HepG2 (cell line): ENCODE data around the gene MAP3K2. TPM values are rescaled to one million over a fixed set of nuclear protein-coding genes. Genes with fewer than 3 reads are reported as not detected.

Experiments used
- FOSL1 ChIP-seq: sonication (generic); formaldehyde crosslinking; IDR thresholded peaks from 2 replicates; pipeline ENCODE4 v1.9.0; 2021; ENCODE audit warnings: missing genetic modification reagents, borderline replicate concordance
- FOXK1 ChIP-seq: sonication (generic); formaldehyde crosslinking; IDR thresholded peaks from 2 replicates; pipeline ENCODE4 v1.4.0; 2020; ENCODE audit warnings: low read depth, missing genetic modification reagents, borderline replicate concordance
- KLF9 ChIP-seq: IDR thresholded peaks from 2 replicates; pipeline ENCODE4 v1.6.1; 2016; ENCODE audit warnings: low read depth
- MAFG ChIP-seq: sonication (generic); formaldehyde crosslinking; IDR thresholded peaks from 2 replicates; pipeline ENCODE4 v1.5.1; 2020; ENCODE audit warnings: mild to moderate bottlenecking, missing genetic modification reagents
- MAFK ChIP-seq, 2 experiments: IDR thresholded peaks in 1 of 2; conservative IDR thresholded peaks in 1 of 2; 2 replicates each; pipeline ENCODE4 v1.6.1; 2011; ENCODE audit warnings: improper control_type of control experiment in 2 of 2, low read length in 2 of 2
- MXD4 ChIP-seq: IDR thresholded peaks from 2 replicates; pipeline ENCODE4 v1.6.1; 2016; ENCODE audit warnings: mild to moderate bottlenecking, missing biosample characterization, missing genetic modification reagents
- NFIB ChIP-seq: sonication (generic); formaldehyde crosslinking; IDR thresholded peaks from 2 replicates; pipeline ENCODE4 v1.9.0; 2021; ENCODE audit warnings: missing genetic modification reagents, mild to moderate bottlenecking, borderline replicate concordance
- PCBP2 ChIP-seq: fragments of 200-400 bp; formaldehyde crosslinking; optimal IDR thresholded peaks from 2 replicates; pipeline ENCODE3; 2018; ENCODE audit warnings: low read length, low read depth; ENCODE audit not compliant: poor library complexity, severe bottlenecking
- SOX13 ChIP-seq, 3 experiments: fragments of 450-650 bp in 1 of 3; sonication (generic) in 1 of 3; formaldehyde crosslinking in 1 of 3; IDR thresholded peaks in 2 of 3; conservative IDR thresholded peaks in 1 of 3; 2 replicates each; pipeline versions ENCODE4 v1.5.0 to v1.6.1; 2016 to 2020; ENCODE audit warnings: antibody characterized with exemption in 1 of 3, mild to moderate bottlenecking in 1 of 3, missing compliant biosample characterization in 1 of 3, missing genetic modification reagents in 1 of 3, moderate library complexity in 1 of 3
- YEATS2 ChIP-seq: sonication (generic); formaldehyde crosslinking; IDR thresholded peaks from 2 replicates; pipeline ENCODE4 v1.4.0; 2020; ENCODE audit warnings: missing genetic modification reagents, borderline replicate concordance
- ZBTB3 ChIP-seq: sonication (generic); formaldehyde crosslinking; IDR thresholded peaks from 2 replicates; pipeline ENCODE4 v1.4.0; 2020; ENCODE audit warnings: low read depth, mild to moderate bottlenecking, moderate library complexity, missing genetic modification reagents, borderline replicate concordance
- ZNF276 ChIP-seq: sonication (generic); formaldehyde crosslinking; IDR thresholded peaks from 2 replicates; pipeline ENCODE4 v1.4.0; 2020; ENCODE audit warnings: mild to moderate bottlenecking, low read depth, missing genetic modification reagents
- ZNF318 ChIP-seq: sonication (generic); formaldehyde crosslinking; IDR thresholded peaks from 2 replicates; pipeline ENCODE4 v1.4.0; 2020; ENCODE audit warnings: mild to moderate bottlenecking, missing genetic modification reagents
- ZNF703 ChIP-seq: sonication (generic); formaldehyde crosslinking; IDR thresholded peaks from 2 replicates; pipeline ENCODE4 v1.5.1; 2020; ENCODE audit warnings: missing genetic modification reagents, mild to moderate bottlenecking, moderate library complexity, borderline replicate concordance
- ZSCAN25 ChIP-seq: sonication (generic); formaldehyde crosslinking; IDR thresholded peaks from 2 replicates; pipeline ENCODE4 v1.8.0; 2022; ENCODE audit warnings: mild to moderate bottlenecking, missing genetic modification reagents
- polyA plus RNA-seq, 8 experiments: library from polyadenylated mRNA; depleted of rRNA in 3 of 8; stranded (reverse) in 7 of 8; unstranded in 1 of 8; fragments of >200 nt; fragmentation: Illumina TruSeq in 4 of 8; extraction: Trizol in 4 of 8; gene quantifications; 2 replicates each; pipeline versions ENCODE4 v1.2.1 to v1.2.3, GENCODE V29; 2011 to 2016; ENCODE audit warnings: low read depth in 4 of 8, missing spikeins in 1 of 8, mixed read lengths in 1 of 8; ENCODE audit not compliant: insufficient read depth in 1 of 8
- total RNA-seq, 5 experiments: library from RNA; depleted of rRNA; stranded (reverse); fragments of >200 nt; fragmentation: Illumina TruSeq; extraction: Trizol; gene quantifications; 2 replicates each; pipeline ENCODE4 v1.2.3, GENCODE V29; 2016; ENCODE audit warnings: low read depth in 1 of 5

Gene MAP3K2
- total and polyA plus RNA-seq, 2 of the 13 experiments (the other 11 are each of a cell fraction or from before 2014, with no cell fraction given), result 12.2 to 37.2 TPM

GRCh38 chr2:127413782-127414637 lies 26.2 kb upstream of the MAP3K2 start (continued):
- TF ChIP-seq YEATS2 (CRISPR knock-in tag) (no peak), SOX13 (IDR thresholded peaks at IDR 0.05) (no peak), SOX13 (CRISPR knock-in tag; conservative IDR thresholded peaks at IDR 0.05 in 1 of 2, IDR thresholded peaks at IDR 0.05 in 1 of 2) (peak in 1 of 2 experiments; percentile 52; a peak in 1 of 4 replicates), FOXK1 (CRISPR knock-in tag) (peak; percentile 89), FOSL1 (CRISPR knock-in tag) (0 out of 2 replicates have a peak, but pooled peaks have one; percentile 5), KLF9 (CRISPR knock-in tag) (no peak), ZNF703 (CRISPR knock-in tag) (no peak), MAFG (CRISPR knock-in tag) (peak; percentile 92), ZNF318 (CRISPR knock-in tag) (no peak), ZSCAN25 (0 out of 2 replicates have a peak, but pooled peaks have one; percentile 3), ZBTB3 (CRISPR knock-in tag) (no peak), MAFK (conservative IDR thresholded peaks at IDR 0.05 in 1 of 2, IDR thresholded peaks at IDR 0.05 in 1 of 2; ENCODE audit: low read length in 2 of 2) (peak; percentile 94 to 98), PCBP2 (no peak), ZNF276 (CRISPR knock-in tag) (no peak), NFIB (CRISPR knock-in tag) (no peak), MXD4 (no peak; the same call in 1 of the 2 replicates)
